Esophagus squamous epithelium (tissue), 5 donors: ENCODE measurements around the gene PYM1. TPM values are rescaled to one million over a fixed set of nuclear protein-coding genes. Genes with fewer than 3 reads are reported as not detected.

ENCODE experiments used
- DNase-seq: peaks from one replicate; lab custom pipeline; 2025; lab: John Stamatoyannopoulos, UW
- H3K27ac ChIP-seq, 4 donors: fragments of 200-600 bp; sonication (generic); one replicate each; pipeline ENCODE4 v1.5.1; 2016 to 2019; ENCODE audit warnings: mild to moderate bottlenecking in 1 of 4
- H3K27me3 ChIP-seq, 4 donors: fragments of 200-600 bp; sonication (generic); 1 replicate in 3 of 4; 2 replicates in 1 of 4; pipeline versions ENCODE4 v1.5.1 to v1.6.0; 2017 to 2021; ENCODE audit warnings: antibody characterized with exemption in 1 of 4
- H3K36me3 ChIP-seq, 3 donors: fragments of 200-600 bp; sonication (generic); one replicate each; pipeline ENCODE4 v1.5.1; 2016 to 2019
- H3K4me1 ChIP-seq, 3 donors: fragments of 200-600 bp; sonication (generic); one replicate each; pipeline ENCODE4 v1.5.1; 2017 to 2019
- H3K4me3 ChIP-seq, 4 donors: fragments of 200-600 bp; sonication (generic); 1 replicate in 3 of 4; 2 replicates in 1 of 4; pipeline ENCODE4 v1.5.1; 2016 to 2019; ENCODE audit warnings: mild to moderate bottlenecking in 2 of 4, moderate library complexity in 1 of 4
- H3K9me3 ChIP-seq, 3 donors: fragments of 200-600 bp; sonication (generic); one replicate each; pipeline ENCODE4 v1.5.1; 2016 to 2019
- POLR2A ChIP-seq, 4 donors: fragments of 450-650 bp; IDR thresholded peaks; one replicate each; pipeline ENCODE4 v1.6.1; 2017; ENCODE audit warnings: antibody characterized with exemption in 4 of 4, mild to moderate bottlenecking in 4 of 4, moderate library complexity in 3 of 4
- WGBS, 2 donors: methylation state at CpG; one replicate each; pipeline ENCODE4 v1.1.5; 2018; 5-methylcytosine and 5-hydroxymethylcytosine counted together
- intact Hi-C: fragments of 100-400 bp; cut with DNase I; formaldehyde crosslinking; loops from one replicate; pipeline ENCODE4 v1.15.0; 2022
- total RNA-seq, 4 donors: library from RNA; depleted of rRNA; stranded (reverse); fragments of >200 nt; gene quantifications; one replicate each; pipeline ENCODE4 v1.1.0, GENCODE V29; 2016
- TF ChIP-seq, protein P1 (sequence below), 6 experiments: fragments of 450-650 bp in 4 of 6; fragments of 200-600 bp in 2 of 6; sonication (generic) in 2 of 6; IDR thresholded peaks; one replicate each; pipeline ENCODE4 v1.5.1; 2016 to 2019; ENCODE audit warnings: antibody characterized with exemption in 6 of 6, mild to moderate bottlenecking in 4 of 6, moderate library complexity in 4 of 6
- donor health status: DM: yes; HTN: yes; CAD: no.

Gene PYM1
- total RNA-seq, 4 donors from 2014 or later = 60.7 to 107 (median 85.0) TPM

DNA sequence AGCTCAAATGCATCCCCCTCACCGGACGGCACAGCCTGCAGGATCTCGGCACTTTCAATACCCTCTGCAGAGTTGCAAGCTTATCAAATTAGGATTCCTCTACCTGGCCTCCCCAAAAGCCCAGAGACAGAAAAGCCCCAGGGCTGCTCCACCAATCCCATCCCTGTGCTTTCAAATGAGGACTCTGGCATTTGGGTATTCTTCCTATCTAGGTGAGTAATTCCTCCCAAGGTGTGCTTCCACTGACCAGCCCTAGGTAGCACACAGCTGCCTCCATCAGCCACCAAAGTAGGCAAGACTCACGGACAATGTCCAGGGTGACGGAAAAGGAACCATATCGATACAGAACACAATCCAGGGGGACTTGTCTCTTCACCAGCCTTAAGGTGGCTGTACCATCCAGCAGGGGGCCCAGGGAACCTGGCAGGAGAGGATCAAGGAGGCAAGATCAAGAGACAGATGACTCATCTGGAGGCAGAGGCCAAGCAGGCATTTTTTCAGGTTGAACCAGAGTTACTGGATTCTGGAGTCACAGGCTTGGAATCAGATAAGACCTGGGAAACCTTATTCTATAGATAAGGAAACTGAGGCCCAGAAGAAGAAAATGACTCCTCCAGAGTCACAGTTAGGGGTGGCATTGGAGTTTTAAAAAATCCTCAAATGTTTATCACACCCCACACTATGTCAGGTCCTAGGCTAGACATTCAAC, 28.3 kb upstream of the PYM1 start:
- H3K4me1 ChIP-seq = peaks cover 12 to 46% (median 13%) of the 10 kb centered on the region in 3 donors
- intact Hi-C loops = no loop called here
- no peak overlapping the region for H3K4me3 ChIP-seq
- H3K27me3 ChIP-seq = no peaks in the 10 kb centered on the region
- no peak for DNase-seq
- H3K36me3 ChIP-seq = peaks cover 17 to 46% (median 25%) of the 10 kb centered on the region in 3 donors
- TF ChIP-seq, protein P1, sequence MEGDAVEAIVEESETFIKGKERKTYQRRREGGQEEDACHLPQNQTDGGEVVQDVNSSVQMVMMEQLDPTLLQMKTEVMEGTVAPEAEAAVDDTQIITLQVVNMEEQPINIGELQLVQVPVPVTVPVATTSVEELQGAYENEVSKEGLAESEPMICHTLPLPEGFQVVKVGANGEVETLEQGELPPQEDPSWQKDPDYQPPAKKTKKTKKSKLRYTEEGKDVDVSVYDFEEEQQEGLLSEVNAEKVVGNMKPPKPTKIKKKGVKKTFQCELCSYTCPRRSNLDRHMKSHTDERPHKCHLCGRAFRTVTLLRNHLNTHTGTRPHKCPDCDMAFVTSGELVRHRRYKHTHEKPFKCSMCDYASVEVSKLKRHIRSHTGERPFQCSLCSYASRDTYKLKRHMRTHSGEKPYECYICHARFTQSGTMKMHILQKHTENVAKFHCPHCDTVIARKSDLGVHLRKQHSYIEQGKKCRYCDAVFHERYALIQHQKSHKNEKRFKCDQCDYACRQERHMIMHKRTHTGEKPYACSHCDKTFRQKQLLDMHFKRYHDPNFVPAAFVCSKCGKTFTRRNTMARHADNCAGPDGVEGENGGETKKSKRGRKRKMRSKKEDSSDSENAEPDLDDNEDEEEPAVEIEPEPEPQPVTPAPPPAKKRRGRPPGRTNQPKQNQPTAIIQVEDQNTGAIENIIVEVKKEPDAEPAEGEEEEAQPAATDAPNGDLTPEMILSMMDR (IDR thresholded peaks at IDR 0.05) = peak in 5 of 6 experiments; percentile 32 to 71 (median 56)
- no peak for TF ChIP-seq POLR2A (IDR thresholded peaks at IDR 0.05)
- 54 to 67% methylated on average over 4 to 5 of the region's 6 CpGs for WGBS, 2 donors
- H3K9me3 ChIP-seq = no peaks in the 10 kb centered on the region
- peak overlapping the region; percentile 9 to 77 (median 57) for H3K27ac ChIP-seq

DNA sequence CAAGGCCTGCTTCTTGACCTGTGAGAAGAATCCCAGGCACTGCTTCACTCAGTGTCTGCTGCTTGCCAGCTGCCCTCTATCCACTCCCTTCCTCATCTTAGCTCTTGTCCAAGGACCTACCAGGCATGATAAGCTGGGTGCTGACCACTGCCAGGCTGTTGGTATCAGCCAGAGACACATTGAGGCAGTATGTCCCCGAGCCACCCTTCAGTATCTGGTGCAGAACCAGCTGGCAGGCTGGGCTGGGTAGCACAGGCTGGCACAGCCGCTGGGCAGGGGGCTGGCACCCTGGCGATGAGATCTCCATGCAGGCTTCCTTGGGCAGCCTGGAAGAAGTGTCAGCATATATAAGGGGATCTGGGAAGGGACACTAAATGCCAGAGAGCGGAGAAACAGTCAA, 27.6 kb upstream of the PYM1 start:
- DNase-seq = no peak
- TF ChIP-seq POLR2A (IDR thresholded peaks at IDR 0.05) = no peak
- TF ChIP-seq, protein P1 (IDR thresholded peaks at IDR 0.05) = no peak
- Histone ChIP-seq H3K27me3 (no peaks in the 10 kb centered on the region), H3K4me1 (peaks cover 12 to 46% (median 13%) of the 10 kb centered on the region in 3 donors), H3K36me3 (peaks cover 17 to 52% (median 27%) of the 10 kb centered on the region in 3 donors), H3K27ac (peak overlapping the region in 3 of 4 donors; percentile 57 to 77 (median 57)), H3K9me3 (no peaks in the 10 kb centered on the region), H3K4me3 (no peak overlapping the region)
- 67 to 83% methylated on average over 1 of the region's 4 CpGs for WGBS, 2 donors
- intact Hi-C loops = no loop called here

DNA sequence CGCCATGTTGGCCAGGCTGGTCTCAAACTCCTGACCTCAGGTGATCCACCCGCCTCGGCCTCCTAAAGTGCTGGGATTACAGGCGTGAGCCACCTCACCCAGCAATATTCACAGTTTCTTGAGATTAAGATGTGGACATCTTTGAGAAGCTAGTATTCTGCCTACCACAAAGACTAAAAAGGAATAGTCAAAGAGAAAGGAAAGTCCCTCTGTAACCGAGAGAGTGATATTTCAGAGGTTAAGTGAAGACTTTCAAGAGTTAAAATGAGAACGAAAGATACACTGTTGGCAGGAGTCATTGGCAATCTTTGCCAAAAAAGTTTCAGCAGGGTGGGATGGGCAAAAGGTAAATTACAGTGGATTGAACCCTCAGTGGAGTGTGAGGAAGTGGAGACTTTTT, 18.9 kb upstream of the PYM1 start:
- TF ChIP-seq, protein P1 (IDR thresholded peaks at IDR 0.05) = no peak
- no peak for TF ChIP-seq POLR2A (IDR thresholded peaks at IDR 0.05)
- peaks cover 0 to under 1% (median 0%) of the 10 kb centered on the region in 3 donors for H3K4me1 ChIP-seq
- peaks cover 12 to 100% (median 61%) of the 10 kb centered on the region in 3 donors for H3K36me3 ChIP-seq
- no peak for DNase-seq
- H3K9me3 ChIP-seq = no peaks in the 10 kb centered on the region
- H3K27ac ChIP-seq = no peak overlapping the region
- 70 to 77% methylated on average over 4 to 6 of the region's 6 CpGs for WGBS, 2 donors
- intact Hi-C loops = no loop called here
- H3K4me3 ChIP-seq = no peak overlapping the region
- H3K27me3 ChIP-seq = no peaks in the 10 kb centered on the region

DNA sequence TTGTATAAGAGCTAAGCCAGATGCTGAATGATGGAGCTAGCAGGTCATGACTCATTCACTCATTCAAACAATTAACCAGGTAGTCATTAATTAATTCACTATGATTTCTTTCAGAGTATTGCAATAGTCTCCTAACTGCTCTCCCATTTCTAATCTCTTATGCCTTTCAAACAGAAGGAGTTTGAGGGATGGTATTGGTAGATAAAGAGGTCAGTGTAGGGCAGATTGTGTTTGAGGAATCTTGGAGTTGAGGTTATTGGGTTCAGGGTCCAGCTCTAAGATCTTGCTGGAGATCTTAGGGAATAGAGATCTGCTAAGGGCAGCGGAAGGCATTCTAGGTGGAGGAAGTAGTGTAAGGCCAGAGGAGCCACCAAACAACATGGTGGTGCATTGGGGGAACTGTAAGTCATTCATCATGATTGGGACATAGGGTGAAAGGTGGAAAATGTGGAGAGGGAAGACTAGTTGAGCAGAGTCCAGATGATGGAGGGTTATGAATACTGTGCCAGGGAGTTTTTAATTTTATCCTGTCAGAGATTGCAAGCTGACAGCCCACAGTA, 15.0 kb upstream of the PYM1 start:
- TF ChIP-seq, protein P1 (IDR thresholded peaks at IDR 0.05) = no peak
- no peak for TF ChIP-seq POLR2A (IDR thresholded peaks at IDR 0.05)
- Histone ChIP-seq H3K27ac (no peak overlapping the region), H3K4me3 (no peak overlapping the region), H3K36me3 (peaks cover 17 to 97% (median 59%) of the 10 kb centered on the region in 3 donors), H3K9me3 (no peaks in the 10 kb centered on the region), H3K4me1 (peaks cover 7 to 39% (median 19%) of the 10 kb centered on the region in 3 donors), H3K27me3 (no peaks in the 10 kb centered on the region)
- no peak for DNase-seq
- intact Hi-C loops = loop anchor here (5.0 kb wide), 1 partner anchor 200 kb away; the partner anchor contains the start of gene GDF11
- WGBS, 2 donors = 91 to 100% methylated on average over 1 of the region's 1 CpG

DNA sequence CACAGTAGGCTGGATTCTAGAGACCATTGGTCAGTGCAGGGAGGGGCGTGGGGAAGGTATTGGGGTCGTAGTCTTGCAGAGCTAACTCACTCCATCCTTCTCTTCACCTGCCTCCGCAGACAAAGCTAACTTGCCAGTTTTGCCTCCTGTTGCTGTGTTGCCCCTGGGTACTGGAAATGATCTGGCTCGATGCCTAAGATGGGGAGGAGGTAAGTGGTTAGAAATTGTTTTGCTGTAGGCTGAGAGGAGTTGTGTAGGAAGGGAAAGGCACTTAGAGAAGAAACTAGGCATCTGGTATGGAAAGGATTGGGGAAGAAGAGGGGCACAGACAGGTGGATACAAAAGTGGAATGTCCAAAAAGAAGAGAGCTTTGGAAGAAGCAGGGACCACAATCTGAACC, 14.4 kb upstream of the PYM1 start:
- intact Hi-C loops = loop anchor here (5.0 kb wide), 1 partner anchor 200 kb away; the partner anchor contains the start of gene GDF11
- no peak for DNase-seq
- H3K27ac ChIP-seq = peak overlapping the region in 1 of 4 donors; percentile 7
- H3K27me3 ChIP-seq = no peaks in the 10 kb centered on the region
- no peak overlapping the region for H3K4me3 ChIP-seq
- WGBS, 2 donors = 71 to 81% methylated on average over 3 to 4 of the region's 4 CpGs
- H3K4me1 ChIP-seq = peaks cover 7 to 45% (median 19%) of the 10 kb centered on the region in 3 donors
- H3K36me3 ChIP-seq = peaks cover 17 to 97% (median 58%) of the 10 kb centered on the region in 3 donors
- TF ChIP-seq, protein P1 (IDR thresholded peaks at IDR 0.05) = no peak
- TF ChIP-seq POLR2A (IDR thresholded peaks at IDR 0.05) = no peak
- H3K9me3 ChIP-seq = no peaks in the 10 kb centered on the region
